HG03108 (cell line): ENCODE data around the gene ACAP3.
A peak's percentile ranks its signal among the peaks of the same experiment; 100 is the strongest.

Experiments used
- ATAC-seq: cut with Tn5 transposase; IDR thresholded peaks from one replicate; pipeline ENCODE4 v1.9.1; 2021; ENCODE audit warnings: moderate library complexity; ENCODE audit not compliant: unreplicated experiment

The ACAP3 gene

GRCh38 chr1:1290238-1290731, 17.4 kb downstream of the ACAP3 start:
- no peak for ATAC-seq

GRCh38 chr1:1287288-1288110, 20.2 kb downstream of the ACAP3 start:
- no peak for ATAC-seq

- no peak for ATAC-seq
These were observed 21.1 kb downstream of the ACAP3 start for GRCh38 chr1:1286313-1287261.

- no peak for ATAC-seq
These were observed 22.0 kb downstream of the ACAP3 start for GRCh38 chr1:1285611-1286311.

- ATAC-seq = no peak
These were observed 22.6 kb downstream of the ACAP3 start for GRCh38 chr1:1285102-1285571.

- ATAC-seq = no peak
These were observed 23.3 kb downstream of the ACAP3 start for GRCh38 chr1:1284221-1285101.

GRCh38 chr1:1283821-1284220, 23.9 kb downstream of the ACAP3 start:
- no peak for ATAC-seq

- no peak for ATAC-seq
These were observed 24.7 kb downstream of the ACAP3 start for GRCh38 chr1:1282998-1283397.

GRCh38 chr1:1281533-1282321, 26.0 kb downstream of the ACAP3 start:
- no peak for ATAC-seq

GRCh38 chr1:1280782-1281481, 26.8 kb downstream of the ACAP3 start:
- ATAC-seq = no peak

GRCh38 chr1:1279028-1279427, 28.7 kb downstream of the ACAP3 start:
- no peak for ATAC-seq

- no peak for ATAC-seq
These were observed 29.1 kb downstream of the ACAP3 start for GRCh38 chr1:1278620-1279019.

- ATAC-seq = no peak
These were observed 31.9 kb downstream of the ACAP3 start for GRCh38 chr1:1275836-1276235.

- no peak for ATAC-seq
These were observed 32.7 kb downstream of the ACAP3 start for GRCh38 chr1:1274931-1275431.

- peak; percentile 10 for ATAC-seq
These were observed 33.3 kb downstream of the ACAP3 start for GRCh38 chr1:1274299-1274930.

- ATAC-seq = peak; percentile 75
These were observed 34.0 kb downstream of the ACAP3 start, which contains the start of gene UBE2J2 for GRCh38 chr1:1273512-1274298. TSS of gene UBE2J2 (minus strand) at chr1:1273854. CDS start at chr1:1267992, 5,862 bp downstream.

- peak; percentile 13 for ATAC-seq
These were observed 34.6 kb downstream of the ACAP3 start for GRCh38 chr1:1273209-1273511.
